Stimulated activated CD4-positive, alpha-beta T cell treated with anti-CD3 and anti-CD28 coated beads, Interleukin-4, amount 100 ng/mL, for 1 hour (primary cell): Measurements from ENCODE around the gene TNS1.
"Not testable (repeated sequence)": the region's sequence is repeated elsewhere in the genome, so short reads cannot be mapped to it uniquely, and the experiment has no call there.

ENCODE experiments used
- DNase-seq: peaks from one replicate; pipeline ENCODE4 v3.0.0-alpha.2; 2020

Gene TNS1

GRCh38 chr2:217791551-217791950 lies 211.2 kb downstream of the TNS1 start:
- no peak for DNase-seq

- DNase-seq = no peak
These were observed 212.0 kb downstream of the TNS1 start for GRCh38 chr2:217790681-217791392.

- no peak for DNase-seq
These were observed 212.6 kb downstream of the TNS1 start for GRCh38 chr2:217790195-217790594.

- no peak for DNase-seq
These were observed 213.0 kb downstream of the TNS1 start for GRCh38 chr2:217789736-217790181.

GRCh38 chr2:217789003-217789735 lies 213.6 kb downstream of the TNS1 start:
- DNase-seq = peak; percentile 75

GRCh38 chr2:217788669-217789002 lies 214.2 kb downstream of the TNS1 start:
- no peak for DNase-seq

- no peak for DNase-seq
These were observed 215.5 kb downstream of the TNS1 start for GRCh38 chr2:217787160-217787877.

GRCh38 chr2:217786560-217786959 lies 216.2 kb downstream of the TNS1 start:
- not testable (repeated sequence) for DNase-seq

- DNase-seq = peak; percentile 75
These were observed 217.2 kb downstream of the TNS1 start for GRCh38 chr2:217785544-217786045.

GRCh38 chr2:217784996-217785543 lies 217.7 kb downstream of the TNS1 start:
- DNase-seq = no peak

GRCh38 chr2:217783243-217783642 lies 219.6 kb downstream of the TNS1 start:
- DNase-seq = no peak

GRCh38 chr2:217777906-217778305 lies 224.9 kb downstream of the TNS1 start:
- DNase-seq = no peak

- DNase-seq = no peak
These were observed 226.2 kb downstream of the TNS1 start for GRCh38 chr2:217776631-217777030.

- no peak for DNase-seq
These were observed 226.8 kb downstream of the TNS1 start for GRCh38 chr2:217775920-217776503.

GRCh38 chr2:217774232-217774631 lies 228.6 kb downstream of the TNS1 start:
- DNase-seq = no peak

GRCh38 chr2:217773539-217773938 lies 229.3 kb downstream of the TNS1 start:
- no peak for DNase-seq

- DNase-seq = no peak
These were observed 236.4 kb downstream of the TNS1 start for GRCh38 chr2:217766356-217766755.

- DNase-seq = no peak
These were observed 241.0 kb downstream of the TNS1 start for GRCh38 chr2:217761645-217762277.

- no peak for DNase-seq
These were observed 242.8 kb downstream of the TNS1 start for GRCh38 chr2:217759991-217760390.

- no peak for DNase-seq
These were observed 245.7 kb downstream of the TNS1 start for GRCh38 chr2:217757108-217757463.

- DNase-seq = peak; percentile 79
These were observed 246.3 kb downstream of the TNS1 start for GRCh38 chr2:217756375-217757107.
